ENCODE measurements around the gene ZNF500.

DNA sequence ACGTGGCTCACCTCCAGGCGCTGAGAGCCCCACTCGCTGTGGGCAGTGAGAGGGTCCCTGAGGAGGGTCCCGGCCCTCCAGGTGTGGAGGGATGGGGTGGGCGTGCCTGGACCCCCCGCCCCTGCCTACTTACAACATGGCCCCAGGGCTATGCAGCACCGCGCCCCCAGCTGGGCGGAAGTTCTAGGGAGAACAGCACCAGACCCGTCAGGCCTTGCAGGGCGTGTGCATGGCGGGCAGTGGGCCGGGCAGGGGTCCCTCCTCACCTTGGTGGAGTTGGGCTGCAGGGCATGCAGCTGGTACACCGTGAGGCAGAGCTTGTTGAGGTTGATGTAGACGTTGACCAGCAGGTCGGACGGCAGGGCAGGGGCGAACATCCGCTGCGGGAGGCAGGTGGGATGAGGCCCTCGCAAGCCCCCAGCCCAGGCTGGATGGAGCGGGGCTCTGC is 30.9 kb upstream of the ZNF500 start:
- TF ChIP-seq, protein P1, sequence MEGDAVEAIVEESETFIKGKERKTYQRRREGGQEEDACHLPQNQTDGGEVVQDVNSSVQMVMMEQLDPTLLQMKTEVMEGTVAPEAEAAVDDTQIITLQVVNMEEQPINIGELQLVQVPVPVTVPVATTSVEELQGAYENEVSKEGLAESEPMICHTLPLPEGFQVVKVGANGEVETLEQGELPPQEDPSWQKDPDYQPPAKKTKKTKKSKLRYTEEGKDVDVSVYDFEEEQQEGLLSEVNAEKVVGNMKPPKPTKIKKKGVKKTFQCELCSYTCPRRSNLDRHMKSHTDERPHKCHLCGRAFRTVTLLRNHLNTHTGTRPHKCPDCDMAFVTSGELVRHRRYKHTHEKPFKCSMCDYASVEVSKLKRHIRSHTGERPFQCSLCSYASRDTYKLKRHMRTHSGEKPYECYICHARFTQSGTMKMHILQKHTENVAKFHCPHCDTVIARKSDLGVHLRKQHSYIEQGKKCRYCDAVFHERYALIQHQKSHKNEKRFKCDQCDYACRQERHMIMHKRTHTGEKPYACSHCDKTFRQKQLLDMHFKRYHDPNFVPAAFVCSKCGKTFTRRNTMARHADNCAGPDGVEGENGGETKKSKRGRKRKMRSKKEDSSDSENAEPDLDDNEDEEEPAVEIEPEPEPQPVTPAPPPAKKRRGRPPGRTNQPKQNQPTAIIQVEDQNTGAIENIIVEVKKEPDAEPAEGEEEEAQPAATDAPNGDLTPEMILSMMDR (IDR thresholded peaks at IDR 0.05) = no peak
- TF ChIP-seq EP300 (IDR thresholded peaks at IDR 0.05) = no peak
- no peak for TF ChIP-seq POLR2AphosphoS5 (IDR thresholded peaks at IDR 0.05)
- TF ChIP-seq POLR2A (IDR thresholded peaks at IDR 0.05) = no peak

Measured in sigmoid colon (tissue), 4 donors.